PC-9 (cell line): Measurements from ENCODE around the gene IKBKE. TPM values are rescaled to one million over a fixed set of nuclear protein-coding genes. Genes with fewer than 3 reads are reported as not detected.

ENCODE experiments used
- BruUV-seq: library from RNA; stranded (reverse); fragments of 400-500 nt; replicated peaks from 2 replicates; lab custom pipeline; 2021; lab: Mats Ljungman, UMichigan
- CTCF ChIA-PET: fragments of 300-600 bp; sonication (Branson Sonifier 250); formaldehyde crosslinking; loops from one replicate; lab custom pipeline; 2022; ENCODE audit warnings: antibody characterized with exemption; lab: Charles Lee
- POLR2A ChIA-PET: fragments of 300-600 bp; sonication (Branson Sonifier 250); formaldehyde crosslinking; loops from one replicate; lab custom pipeline; 2022; ENCODE audit warnings: antibody characterized with exemption; ENCODE audit not compliant: unreplicated experiment; lab: Charles Lee
- DNase-seq, 2 experiments: peaks; one replicate each; pipeline versions ENCODE4 v3.0.0 to v3.0.0-alpha.2; 2015 to 2022; ENCODE audit warnings: mixed read lengths in 1 of 2
- H2AFZ ChIP-seq: fragments of 200-600 bp; sonication (generic); 2 replicates; pipeline ENCODE4 v1.8.1; 2017; ENCODE audit warnings: antibody characterized with exemption
- H3F3A ChIP-seq: fragments of 200-600 bp; sonication (generic); 2 replicates; pipeline ENCODE4 v1.8.1; 2017; ENCODE audit warnings: antibody characterized with exemption, mild to moderate bottlenecking, low read depth; ENCODE audit not compliant: insufficient read depth
- H3K27ac ChIP-seq: fragments of 200-600 bp; sonication (generic); 2 replicates; pipeline ENCODE4 v1.6.1; 2016; ENCODE audit warnings: mixed run types
- H3K27me3 ChIP-seq: fragments of 200-600 bp; sonication (generic); 2 replicates; pipeline ENCODE4 v1.6.1; 2016; ENCODE audit warnings: low read depth, mixed run types; ENCODE audit not compliant: insufficient read depth
- H3K36me3 ChIP-seq: fragments of 200-600 bp; sonication (generic); 2 replicates; pipeline ENCODE4 v1.6.1; 2016; ENCODE audit warnings: low read depth, mixed run types
- H3K4me1 ChIP-seq: fragments of 200-600 bp; sonication (generic); replicated peaks from 2 replicates; pipeline ENCODE4 v1.6.1; 2016; ENCODE audit warnings: mixed run types; ENCODE audit not compliant: insufficient read depth
- H3K4me2 ChIP-seq: fragments of 200-600 bp; sonication (generic); 2 replicates; pipeline ENCODE4 v1.6.1; 2017; ENCODE audit warnings: mixed run types
- H3K4me3 ChIP-seq: fragments of 200-600 bp; sonication (generic); 2 replicates; pipeline ENCODE4 v1.6.1; 2016; ENCODE audit warnings: mixed run types
- H3K79me2 ChIP-seq: fragments of 200-600 bp; sonication (generic); 2 replicates; pipeline ENCODE4 v1.6.1; 2017; ENCODE audit warnings: low read depth, mixed run types
- H3K9me2 ChIP-seq: fragments of 200-600 bp; sonication (generic); 2 replicates; pipeline ENCODE4 v1.8.1; 2017; ENCODE audit warnings: mild to moderate bottlenecking; ENCODE audit not compliant: insufficient read depth
- H3K9me3 ChIP-seq: fragments of 200-600 bp; sonication (generic); 2 replicates; pipeline ENCODE4 v1.8.1; 2016; ENCODE audit warnings: low read depth; ENCODE audit not compliant: insufficient read depth
- H4K20me1 ChIP-seq: fragments of 200-600 bp; sonication (generic); 2 replicates; pipeline ENCODE4 v1.8.1; 2017; ENCODE audit not compliant: insufficient read depth
- CTCF ChIP-seq: fragments of 200-600 bp; sonication (generic); conservative IDR thresholded peaks from 2 replicates; pipeline ENCODE4 v1.6.1; 2017; ENCODE audit warnings: mixed run types, antibody characterized with exemption, mild to moderate bottlenecking, moderate library complexity
- EZH2 ChIP-seq: fragments of 200-600 bp; sonication (generic); IDR thresholded peaks from 2 replicates; pipeline ENCODE4 v1.8.0; 2017; ENCODE audit warnings: antibody characterized with exemption, low read depth
- intact Hi-C: fragments of 100-400 bp; cut with micrococcal nuclease; formaldehyde crosslinking; loops from one replicate; pipeline ENCODE4 v1.10.0; 2022; ENCODE audit not compliant: unreplicated experiment
- total RNA-seq: library from RNA; stranded (reverse); gene quantifications from 2 replicates; pipeline ENCODE4 v1.2.3, GENCODE V29; 2021

IKBKE gene
- total RNA-seq, 1 experiment from 2014 or later: 12.5 TPM

DNA sequence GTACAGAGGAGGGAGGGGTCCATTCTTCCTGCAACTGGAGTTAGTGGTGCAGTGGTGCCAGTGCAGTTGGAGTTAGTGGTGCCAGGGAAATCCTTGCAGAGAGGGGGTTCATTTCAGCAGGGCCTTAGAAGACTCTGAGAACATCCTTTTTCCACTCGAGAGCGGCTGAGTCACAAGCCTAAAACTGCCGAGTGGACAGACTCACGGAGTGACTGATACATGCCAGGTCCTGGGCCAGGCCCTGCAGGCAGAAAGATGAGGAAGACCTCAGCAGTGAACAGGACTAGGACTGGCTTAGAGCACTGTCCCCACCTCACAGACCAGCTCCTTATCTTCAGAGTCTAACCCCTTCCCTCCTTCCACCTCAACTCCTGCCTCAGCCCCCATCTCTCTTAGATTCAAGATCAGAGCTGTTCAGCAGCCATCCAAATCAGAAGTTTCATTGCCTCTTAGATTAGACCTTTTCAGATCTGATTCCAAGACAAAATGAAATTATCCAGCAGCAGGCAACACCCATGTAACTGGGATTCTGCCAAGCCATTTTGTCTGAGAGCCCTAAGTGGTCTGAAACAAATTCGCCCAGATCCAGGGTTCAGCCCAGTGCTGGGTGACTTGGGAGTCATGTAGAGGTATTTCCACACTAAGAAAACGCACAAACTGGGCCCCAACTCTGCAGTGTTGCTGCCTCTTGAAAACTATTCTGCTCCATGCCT lies 12.7 kb upstream of the IKBKE start:
- H3K9me2 ChIP-seq: no peaks in the 10 kb centered on the region
- H3K4me2 ChIP-seq: no peak overlapping the region
- intact Hi-C loops: no loop called here
- H3K79me2 ChIP-seq: no peaks in the 10 kb centered on the region
- no TSS peak for BruUV-seq
- TF ChIP-seq EZH2 (no peak), CTCF (no peak)
- no peaks in the 10 kb centered on the region for H3K27me3 ChIP-seq
- H3K4me3 ChIP-seq: no peak overlapping the region
- no peaks in the 10 kb centered on the region for H3K9me3 ChIP-seq
- H4K20me1 ChIP-seq: no peaks in the 10 kb centered on the region; the same call in 1 of the 2 replicates
- H3F3A ChIP-seq: peaks cover under 1% of the 10 kb centered on the region; the same call in 1 of the 2 replicates
- POLR2A ChIA-PET: no interaction called here
- CTCF ChIA-PET: no interaction called here
- no peak overlapping the region for H3K27ac ChIP-seq
- peaks cover 13% of the 10 kb centered on the region; the same call in 1 of the 2 replicates for H3K36me3 ChIP-seq
- H2AFZ ChIP-seq: no peak overlapping the region
- H3K4me1 ChIP-seq: no peaks in the 10 kb centered on the region
- DNase-seq: peak in 1 of 2 experiments; percentile 17

GRCh38 chr1:206459703-206460102 lies 10.6 kb upstream of the IKBKE start:
- H3K79me2 ChIP-seq: no peaks in the 10 kb centered on the region
- H3K36me3 ChIP-seq: peaks cover 15% of the 10 kb centered on the region; the same call in 1 of the 2 replicates
- no peak overlapping the region for H3K27ac ChIP-seq
- DNase-seq: no peak
- peaks cover 5% of the 10 kb centered on the region; the same call in 1 of the 2 replicates for H3F3A ChIP-seq
- H2AFZ ChIP-seq: no peak overlapping the region
- TF ChIP-seq CTCF (no peak), EZH2 (no peak)
- intact Hi-C loops: no loop called here
- H4K20me1 ChIP-seq: no peaks in the 10 kb centered on the region; the same call in 1 of the 2 replicates
- H3K9me3 ChIP-seq: no peaks in the 10 kb centered on the region
- H3K4me3 ChIP-seq: no peak overlapping the region
- no peaks in the 10 kb centered on the region for H3K4me1 ChIP-seq
- no peaks in the 10 kb centered on the region for H3K9me2 ChIP-seq
- no peaks in the 10 kb centered on the region for H3K27me3 ChIP-seq
- ChIA-PET POLR2A (no interaction called here), CTCF (interaction anchor here (0.7 kb wide), 1 partner anchor 85 kb away, joined by 5 read pairs; no protein-coding TSS in a partner anchor)
- no TSS peak for BruUV-seq
- H3K4me2 ChIP-seq: no peak overlapping the region

- Histone ChIP-seq H4K20me1 (no peaks in the 10 kb centered on the region; the same call in 1 of the 2 replicates), H3K4me2 (no peak overlapping the region), H3K4me1 (no peaks in the 10 kb centered on the region), H3F3A (peaks cover 5% of the 10 kb centered on the region; the same call in 1 of the 2 replicates), H3K79me2 (no peaks in the 10 kb centered on the region), H3K4me3 (no peak overlapping the region), H3K27ac (no peak overlapping the region), H3K27me3 (no peaks in the 10 kb centered on the region), H3K9me2 (no peaks in the 10 kb centered on the region), H3K9me3 (no peaks in the 10 kb centered on the region), H2AFZ (no peak overlapping the region), H3K36me3 (peaks cover 15% of the 10 kb centered on the region; the same call in 1 of the 2 replicates)
- ChIA-PET CTCF (interaction anchor here (0.6 kb wide), 1 partner anchor 14 kb away, joined by 15 read pairs; no protein-coding TSS in a partner anchor), POLR2A (no interaction called here)
- BruUV-seq: no TSS peak
- DNase-seq: peak in 1 of 2 experiments; percentile 19
- intact Hi-C loops: no loop called here
- TF ChIP-seq EZH2 (no peak), CTCF (no peak)
These were observed 9.3 kb upstream of the IKBKE start for GRCh38 chr1:206460836-206461426.
